Hepatocyte (in vitro differentiated cells): ENCODE data around the gene PARP4. TPM values are rescaled to one million over a fixed set of nuclear protein-coding genes. Genes with fewer than 3 reads are reported as not detected.
"Not testable (repeated sequence)": the region's sequence is repeated elsewhere in the genome, so short reads cannot be mapped to it uniquely, and the experiment has no call there.

Experiments used
- DNase-seq: peaks from one replicate; pipeline ENCODE4 v3.0.0-alpha.2; 2016; ENCODE audit warnings: low spot score
- H2AFZ ChIP-seq: fragments of 200-600 bp; sonication (generic); 2 replicates; pipeline ENCODE4 v1.6.0; 2016; ENCODE audit warnings: antibody characterized with exemption, mild to moderate bottlenecking
- H3K27ac ChIP-seq: fragments of 200-600 bp; sonication (generic); 2 replicates; pipeline ENCODE4 v1.5.1; 2016; ENCODE audit warnings: mild to moderate bottlenecking
- H3K27me3 ChIP-seq: fragments of 200-600 bp; sonication (generic); 2 replicates; pipeline ENCODE4 v1.6.1; 2016
- H3K36me3 ChIP-seq: fragments of 200-600 bp; sonication (generic); replicated peaks from 2 replicates; pipeline ENCODE4 v1.5.1; 2016; ENCODE audit warnings: low read depth; ENCODE audit not compliant: insufficient read depth
- H3K4me1 ChIP-seq: fragments of 200-600 bp; sonication (generic); 2 replicates; pipeline ENCODE4 v1.5.1; 2016; ENCODE audit warnings: mild to moderate bottlenecking, moderate library complexity; ENCODE audit not compliant: insufficient read depth
- H3K4me2 ChIP-seq: fragments of 200-600 bp; sonication (generic); 2 replicates; pipeline ENCODE4 v1.6.0; 2016
- H3K4me3 ChIP-seq: fragments of 200-600 bp; sonication (generic); 2 replicates; pipeline ENCODE4 v1.5.1; 2016; ENCODE audit warnings: mild to moderate bottlenecking
- H3K79me2 ChIP-seq: fragments of 200-600 bp; sonication (generic); 2 replicates; pipeline ENCODE4 v1.6.0; 2017; ENCODE audit warnings: mild to moderate bottlenecking
- H3K9me2 ChIP-seq: fragments of 200-600 bp; sonication (generic); replicated peaks from 2 replicates; pipeline ENCODE4 v1.6.0; 2017; ENCODE audit warnings: mild to moderate bottlenecking; ENCODE audit not compliant: insufficient read depth
- H3K9me3 ChIP-seq: fragments of 200-600 bp; sonication (generic); 2 replicates; pipeline ENCODE4 v1.5.1; 2016; ENCODE audit warnings: low read depth, mild to moderate bottlenecking
- H4K20me1 ChIP-seq: fragments of 200-600 bp; sonication (generic); 2 replicates; pipeline ENCODE4 v1.6.0; 2016; ENCODE audit warnings: mild to moderate bottlenecking; ENCODE audit not compliant: insufficient read depth, poor library complexity, severe bottlenecking
- CTCF ChIP-seq: fragments of 200-600 bp; sonication (generic); IDR thresholded peaks from 2 replicates; pipeline ENCODE4 v1.5.1; 2016; ENCODE audit warnings: antibody characterized with exemption, mild to moderate bottlenecking; ENCODE audit not compliant: poor library complexity
- EZH2 ChIP-seq: fragments of 200-600 bp; sonication (generic); IDR thresholded peaks from 2 replicates; pipeline ENCODE4 v1.6.1; 2016; ENCODE audit warnings: antibody characterized with exemption, mild to moderate bottlenecking, borderline replicate concordance
- EZH2phosphoT487 ChIP-seq: fragments of 200-600 bp; sonication (generic); IDR thresholded peaks from one replicate; pipeline ENCODE4 v1.6.1; 2018; ENCODE audit warnings: antibody characterized with exemption, mild to moderate bottlenecking, low read depth, moderate library complexity; ENCODE audit not compliant: unreplicated experiment, severe bottlenecking
- WGBS: methylation state at CpG from one replicate; pipeline ENCODE4 v1.1.6; 2016; ENCODE audit warnings: low lambda C conversion rate; ENCODE audit errors: missing lambda C conversion rate; 5-methylcytosine and 5-hydroxymethylcytosine counted together
- polyA plus RNA-seq: library from polyadenylated mRNA; unstranded; fragments of >200 nt; fragmentation: Nextera tagmentation; extraction: Ambion mirVana; gene quantifications from 2 replicates; pipeline ENCODE4 v1.2.1, GENCODE V29; 2016
- total RNA-seq: library from RNA; depleted of rRNA; stranded (reverse); fragments of >200 nt; gene quantifications from 2 replicates; pipeline ENCODE4 v1.2.3, GENCODE V29; 2014

Gene PARP4
- total and polyA plus RNA-seq, 2 experiments from 2014 or later, result 21.6 to 49.5 TPM

DNA sequence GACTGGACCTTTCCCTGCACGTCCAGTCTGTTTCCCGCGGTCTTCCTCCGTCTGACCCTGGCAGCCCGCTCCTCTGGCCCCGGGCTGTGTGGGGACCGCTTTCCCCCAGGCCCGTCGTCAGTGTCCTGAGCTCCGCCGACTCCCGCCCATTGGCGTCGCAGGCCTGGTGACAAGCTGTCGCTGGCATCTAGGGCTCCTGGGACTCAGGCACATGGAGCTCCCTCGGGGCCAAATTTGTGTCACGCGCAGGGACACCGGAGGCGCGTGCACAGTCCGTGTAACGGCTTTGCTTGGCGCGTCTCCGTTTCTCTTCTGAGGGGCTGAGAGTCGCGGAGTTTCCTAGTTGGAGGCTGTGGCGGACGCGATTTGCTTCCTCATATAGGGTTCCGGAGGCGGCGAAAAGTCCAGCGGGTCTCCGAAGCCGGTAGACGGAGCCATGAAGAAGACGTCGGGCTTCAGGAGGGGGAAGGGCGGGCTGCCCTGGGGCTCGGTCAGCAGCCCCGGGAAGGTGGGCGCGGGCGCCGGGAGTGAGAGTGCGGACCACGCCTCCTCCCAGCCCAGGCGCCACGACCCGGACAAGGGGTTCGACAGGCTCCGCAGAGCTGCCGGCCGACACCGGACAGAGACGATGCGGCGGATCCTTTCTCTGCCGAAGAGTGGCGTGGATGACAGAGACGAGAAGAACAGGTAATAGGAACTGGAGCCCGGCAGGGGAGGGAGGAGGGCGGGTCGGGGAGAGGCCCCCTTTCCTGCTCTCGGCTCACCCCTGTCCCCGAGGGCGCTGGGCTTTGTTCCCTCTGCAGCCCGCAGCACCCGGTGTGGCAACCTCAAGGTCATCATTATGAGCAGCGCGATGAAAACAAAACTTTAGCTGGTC, 29.1 kb upstream of the PARP4 start:
- H3K4me1 ChIP-seq, H4K20me1 ChIP-seq, H3K27ac ChIP-seq, H3K9me3 ChIP-seq, H3K79me2 ChIP-seq, H3K9me2 ChIP-seq, H3K36me3 ChIP-seq: not testable (repeated sequence)
- TF ChIP-seq EZH2, result peak; percentile 78
- peak; percentile 16 for DNase-seq
- Histone ChIP-seq H3K4me3 (peak overlapping the region; percentile 26), H3K27me3 (peaks cover 46% of the 10 kb centered on the region), H2AFZ (peak overlapping the region; percentile 68), H3K4me2 (peak overlapping the region; percentile 96)
- WGBS, result 16% methylated on average over 47 of the region's 73 CpGs

- no peak overlapping the region for H3K27ac ChIP-seq
- WGBS, result 54% methylated on average over 11 of the region's 11 CpGs
- H3K36me3 ChIP-seq, result no peaks in the 10 kb centered on the region
- H3K9me3 ChIP-seq, result no peaks in the 10 kb centered on the region
- no peaks in the 10 kb centered on the region for H3K9me2 ChIP-seq
- DNase-seq, result no peak
- no peak overlapping the region for H3K4me3 ChIP-seq
- H2AFZ ChIP-seq, result peak overlapping the region; percentile 68
- H3K79me2 ChIP-seq, result no peaks in the 10 kb centered on the region
- H3K4me2 ChIP-seq, result peak overlapping the region; percentile 96
- no peak for TF ChIP-seq EZH2
- TF ChIP-seq CTCF, result no peak
- no peak for TF ChIP-seq EZH2phosphoT487
- no peaks in the 10 kb centered on the region for H4K20me1 ChIP-seq
- peaks cover 52% of the 10 kb centered on the region for H3K27me3 ChIP-seq
- H3K4me1 ChIP-seq, result peaks cover 5% of the 10 kb centered on the region
Measured at GRCh38 chr13:24541127-24541475, 28.5 kb upstream of the PARP4 start.

DNA sequence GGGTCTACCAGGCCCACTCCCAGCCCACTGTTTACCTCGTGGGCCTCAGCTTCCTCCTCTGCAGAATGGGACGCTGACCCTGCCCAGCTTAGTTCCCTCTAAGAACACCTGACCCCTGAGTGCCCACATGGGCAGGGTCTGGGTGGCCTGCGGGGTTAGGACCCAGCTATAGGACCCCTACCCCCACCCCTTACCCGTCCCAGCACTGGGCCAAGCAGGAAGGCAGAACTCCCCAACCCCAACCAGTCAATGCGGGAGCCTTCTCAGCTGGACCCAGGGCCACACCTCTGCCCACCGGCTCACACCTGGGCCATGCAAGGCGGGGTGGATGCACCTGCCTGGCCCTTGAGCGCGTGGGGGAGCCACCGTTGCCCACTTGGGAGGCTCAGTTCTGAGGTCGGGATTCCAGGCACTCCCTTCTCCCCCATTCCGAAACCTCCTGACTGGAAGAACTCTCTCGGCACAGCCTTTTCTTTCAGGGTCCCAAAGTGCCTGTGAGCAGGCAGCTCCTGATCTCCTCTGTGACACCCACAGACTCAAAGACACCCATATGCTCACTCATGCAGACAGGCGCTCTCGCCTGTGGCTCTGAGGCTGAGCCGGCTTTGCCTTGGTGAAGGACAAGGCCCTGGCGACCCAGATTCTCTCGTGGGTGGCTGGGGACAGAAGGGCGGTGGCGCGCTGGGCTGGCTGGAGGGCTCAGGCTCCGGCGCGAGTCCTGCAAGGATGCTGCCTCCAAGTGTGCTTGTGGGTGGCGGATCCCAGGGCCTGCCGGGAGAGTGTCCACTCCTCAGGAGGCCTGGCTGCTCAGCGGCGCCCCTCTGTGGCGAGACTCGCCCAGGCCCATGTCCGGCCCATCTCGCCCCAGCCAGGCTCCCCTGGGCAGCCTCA, 27.9 kb upstream of the PARP4 start:
- no peaks in the 10 kb centered on the region for H3K79me2 ChIP-seq
- no peaks in the 10 kb centered on the region for H3K9me3 ChIP-seq
- H3K4me2 ChIP-seq, result no peak overlapping the region
- H2AFZ ChIP-seq, result no peak overlapping the region
- no peaks in the 10 kb centered on the region for H3K36me3 ChIP-seq
- WGBS, result 79% methylated on average over 32 of the region's 32 CpGs
- TF ChIP-seq EZH2phosphoT487, result no peak
- peak; percentile 23 for TF ChIP-seq CTCF
- peaks cover 5% of the 10 kb centered on the region for H3K4me1 ChIP-seq
- H3K4me3 ChIP-seq, result no peak overlapping the region
- no peak overlapping the region for H3K27ac ChIP-seq
- peaks cover 53% of the 10 kb centered on the region for H3K27me3 ChIP-seq
- no peaks in the 10 kb centered on the region for H3K9me2 ChIP-seq
- no peaks in the 10 kb centered on the region for H4K20me1 ChIP-seq
- DNase-seq, result peak; percentile 14
